ENCODE measurements around the gene AUTS2. TPM values are rescaled to one million over a fixed set of nuclear protein-coding genes. Genes with fewer than 3 reads are reported as not detected.

Gene AUTS2
- total and polyA plus RNA-seq, 11 donors, result 3.4 to 14.0 (median 7.3) TPM

DNA sequence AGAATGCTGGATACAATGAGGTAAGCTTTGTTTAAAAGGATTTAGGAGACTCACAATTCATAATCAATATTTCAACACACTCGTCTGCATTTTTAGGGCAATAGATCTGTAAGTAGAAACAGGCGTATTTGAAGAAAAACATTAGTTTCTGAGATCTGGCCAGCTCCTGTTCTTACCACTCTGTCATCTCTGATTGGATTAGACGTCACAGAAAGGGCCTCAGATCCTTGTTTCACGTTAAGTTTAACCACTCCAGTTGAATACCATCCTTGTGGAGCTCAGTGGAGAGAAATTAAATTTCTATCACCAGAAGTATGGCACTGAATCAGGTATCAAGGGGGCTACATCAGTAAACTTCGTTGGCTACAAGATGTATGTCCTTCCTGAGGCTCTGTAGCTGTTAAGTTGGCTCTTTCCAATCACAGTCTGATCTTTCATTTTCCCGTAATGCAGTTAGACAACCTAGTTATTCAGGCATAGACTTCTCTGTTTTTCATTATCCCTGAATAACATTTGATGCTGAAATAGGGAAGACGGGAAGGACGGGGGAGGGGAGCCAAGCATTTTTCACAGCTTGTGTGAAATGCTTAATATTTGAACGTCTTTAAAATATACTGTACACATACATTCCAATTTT lies 874.4 kb downstream of the AUTS2 start:
- DNase-seq (no peak), ATAC-seq (no peak)
- Histone ChIP-seq H3K9me3 (no peaks in the 10 kb centered on the region), H3K27me3 (no peaks in the 10 kb centered on the region), H3K4me3 (no peak overlapping the region), H3K4me1 (peaks cover 0 to 33% (median 19%) of the 10 kb centered on the region in 12 donors), H3K27ac (no peak overlapping the region), H3K36me3 (no peaks in the 10 kb centered on the region)
- 97 to 98% (median 97%) methylated on average over 9 of the region's 9 CpGs for WGBS, 4 donors
- TF ChIP-seq POLR2A (IDR thresholded peaks at IDR 0.05), result no peak
- TF ChIP-seq, protein P1, sequence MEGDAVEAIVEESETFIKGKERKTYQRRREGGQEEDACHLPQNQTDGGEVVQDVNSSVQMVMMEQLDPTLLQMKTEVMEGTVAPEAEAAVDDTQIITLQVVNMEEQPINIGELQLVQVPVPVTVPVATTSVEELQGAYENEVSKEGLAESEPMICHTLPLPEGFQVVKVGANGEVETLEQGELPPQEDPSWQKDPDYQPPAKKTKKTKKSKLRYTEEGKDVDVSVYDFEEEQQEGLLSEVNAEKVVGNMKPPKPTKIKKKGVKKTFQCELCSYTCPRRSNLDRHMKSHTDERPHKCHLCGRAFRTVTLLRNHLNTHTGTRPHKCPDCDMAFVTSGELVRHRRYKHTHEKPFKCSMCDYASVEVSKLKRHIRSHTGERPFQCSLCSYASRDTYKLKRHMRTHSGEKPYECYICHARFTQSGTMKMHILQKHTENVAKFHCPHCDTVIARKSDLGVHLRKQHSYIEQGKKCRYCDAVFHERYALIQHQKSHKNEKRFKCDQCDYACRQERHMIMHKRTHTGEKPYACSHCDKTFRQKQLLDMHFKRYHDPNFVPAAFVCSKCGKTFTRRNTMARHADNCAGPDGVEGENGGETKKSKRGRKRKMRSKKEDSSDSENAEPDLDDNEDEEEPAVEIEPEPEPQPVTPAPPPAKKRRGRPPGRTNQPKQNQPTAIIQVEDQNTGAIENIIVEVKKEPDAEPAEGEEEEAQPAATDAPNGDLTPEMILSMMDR (IDR thresholded peaks at IDR 0.05), result no peak
- intact Hi-C loops (cut with DNase I), result loop anchor here in 2 of 10 donors (10.0 kb wide), 2 partner anchors 218 to 222 kb away; no protein-coding TSS in a partner anchor

DNA sequence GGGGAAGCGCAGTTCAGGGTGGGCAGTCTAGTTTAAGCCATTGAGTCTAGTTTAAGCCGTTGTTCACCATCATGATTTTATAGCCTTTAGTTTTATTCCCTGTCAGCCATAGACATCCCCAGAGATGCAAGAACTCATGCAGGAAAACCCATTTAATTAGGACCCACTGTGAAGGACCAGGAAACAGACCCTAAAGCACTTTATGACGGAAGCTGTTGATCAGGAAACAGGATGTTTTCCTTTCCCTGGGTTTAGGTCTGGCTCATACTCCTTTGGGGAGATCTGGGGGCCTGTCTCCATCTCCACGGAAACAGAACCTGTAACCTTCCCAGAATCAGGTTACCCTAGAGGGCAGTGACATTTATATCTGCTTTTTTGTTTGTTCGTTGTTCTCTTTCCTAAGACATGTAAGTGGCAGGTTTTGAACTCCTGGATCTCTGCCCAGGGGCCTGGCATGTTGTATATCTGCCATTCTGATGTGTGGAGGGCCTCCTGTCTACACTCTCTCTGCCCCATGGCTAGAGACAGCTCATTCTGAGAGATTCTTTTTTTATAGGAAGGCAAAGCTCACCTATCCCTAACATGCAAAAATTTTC lies 876.5 kb downstream of the AUTS2 start:
- Histone ChIP-seq H3K27ac (no peak overlapping the region), H3K36me3 (no peaks in the 10 kb centered on the region), H3K4me3 (no peak overlapping the region), H3K4me1 (peaks cover 0 to 35% (median 19%) of the 10 kb centered on the region in 12 donors), H3K27me3 (no peaks in the 10 kb centered on the region), H3K9me3 (no peaks in the 10 kb centered on the region)
- TF ChIP-seq, protein P1 (IDR thresholded peaks at IDR 0.05), result no peak
- no peak for TF ChIP-seq POLR2A (IDR thresholded peaks at IDR 0.05)
- ATAC-seq (peak; percentile 68 to 84 (median 77)), DNase-seq (peak; percentile 25 to 71 (median 67))
- intact Hi-C loops (cut with DNase I), result loop anchor here in 2 of 10 donors (10.0 kb wide), 2 partner anchors 220 kb away; no protein-coding TSS in a partner anchor
- WGBS, 4 donors, result 45 to 61% (median 48%) methylated on average over 5 of the region's 5 CpGs

DNA sequence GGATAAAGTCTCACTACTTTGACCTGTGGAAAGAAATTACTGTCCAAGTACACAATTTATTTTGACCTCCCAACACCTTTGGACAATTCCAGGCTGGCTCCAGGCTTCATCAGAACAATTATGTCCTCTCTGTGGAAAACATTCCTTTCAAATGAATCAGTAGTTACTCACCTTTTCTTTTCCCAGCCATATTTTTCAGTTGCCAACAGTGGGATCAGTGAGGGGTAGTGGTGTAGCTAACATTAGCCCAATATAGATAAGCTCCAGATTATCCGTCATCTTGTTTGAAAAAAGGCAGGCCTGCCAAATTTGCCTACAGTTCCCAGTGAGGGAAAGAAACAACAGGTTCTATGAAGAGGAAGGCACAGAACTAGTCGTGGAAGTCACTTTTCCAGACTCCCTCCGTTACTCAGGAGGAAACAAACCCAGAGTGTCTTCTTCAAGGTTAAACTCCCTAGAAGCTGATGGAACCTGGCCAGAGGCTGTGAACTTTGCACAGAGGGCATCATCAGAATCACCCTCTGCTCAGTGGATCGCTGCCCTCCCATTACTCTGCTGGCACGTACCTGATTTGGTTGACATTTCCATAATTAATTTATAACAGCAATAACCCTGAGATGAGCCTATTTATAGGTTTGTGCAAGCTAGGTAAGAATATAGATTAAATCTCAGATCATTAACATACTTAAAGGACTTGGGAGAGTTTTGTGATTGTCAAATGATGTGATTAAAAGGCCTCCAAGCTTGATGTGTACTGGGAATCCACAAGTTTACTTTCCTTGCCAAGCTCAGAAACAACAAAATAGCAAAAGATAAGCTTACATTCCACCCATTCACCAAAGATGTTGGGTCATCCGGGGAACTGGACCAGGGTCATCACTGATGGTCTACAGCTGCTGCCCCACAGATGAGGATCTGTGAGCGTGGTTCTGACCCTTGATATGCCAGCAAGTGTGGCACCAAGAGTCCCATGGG lies 879.0 kb downstream of the AUTS2 start:
- Histone ChIP-seq H3K36me3 (no peaks in the 10 kb centered on the region), H3K27me3 (no peaks in the 10 kb centered on the region), H3K4me3 (no peak overlapping the region), H3K27ac (no peak overlapping the region), H3K4me1 (peaks cover 0 to 35% (median 19%) of the 10 kb centered on the region in 12 donors), H3K9me3 (no peaks in the 10 kb centered on the region)
- WGBS, 4 donors, result 47 to 54% (median 50%) methylated on average over 7 of the region's 7 CpGs
- DNase-seq (no peak), ATAC-seq (peak; percentile 17 to 71 (median 54))
- TF ChIP-seq POLR2A (IDR thresholded peaks at IDR 0.05), result no peak
- TF ChIP-seq, protein P1 (IDR thresholded peaks at IDR 0.05), result no peak
- intact Hi-C loops (cut with DNase I), result loop anchor here in 2 of 10 donors (10.0 kb wide), 2 partner anchors 217 to 223 kb away; no protein-coding TSS in a partner anchor
